Liver (tissue), 9 donors: ENCODE results near the gene SLC25A44. TPM values are rescaled to one million over a fixed set of nuclear protein-coding genes. Genes with fewer than 3 reads are reported as not detected.
A peak's percentile ranks its signal among the peaks of the same experiment; 100 is the strongest.

Source experiments
- DNase-seq: peaks from one replicate; pipeline ENCODE4 v3.0.0-alpha.2; 2017; ENCODE audit warnings: low spot score
- H3K27ac ChIP-seq, 2 donors: one replicate each; pipeline ENCODE4 v1.7.0; 2013; ENCODE audit warnings: inconsistent platforms in 2 of 2, low read length in 2 of 2, control low read depth in 1 of 2, low read depth in 1 of 2, mild to moderate bottlenecking in 1 of 2
- H3K27me3 ChIP-seq, 4 donors: one replicate each; pipeline versions ENCODE4 v1.6.1 to v1.7.0; 2013; ENCODE audit warnings: low read length in 3 of 4, inconsistent platforms in 1 of 4, mild to moderate bottlenecking in 1 of 4, moderate library complexity in 1 of 4; ENCODE audit not compliant: control insufficient read depth in 4 of 4, insufficient read depth in 4 of 4
- H3K36me3 ChIP-seq, 4 donors: one replicate each; pipeline versions ENCODE4 v1.6.1 to v1.7.0; 2013; ENCODE audit warnings: low read length in 3 of 4, mild to moderate bottlenecking in 3 of 4, low read depth in 1 of 4, moderate library complexity in 1 of 4; ENCODE audit not compliant: control insufficient read depth in 4 of 4, insufficient read depth in 3 of 4
- H3K4me1 ChIP-seq, 4 donors: one replicate each; pipeline versions ENCODE4 v1.6.1 to v1.7.0; 2013; ENCODE audit warnings: low read length in 3 of 4, mild to moderate bottlenecking in 3 of 4, moderate library complexity in 1 of 4; ENCODE audit not compliant: control insufficient read depth in 4 of 4, insufficient read depth in 4 of 4
- H3K4me3 ChIP-seq, 3 donors: one replicate each; pipeline versions ENCODE4 v1.6.1 to v1.7.0; 2013; ENCODE audit warnings: low read length in 3 of 3, control low read depth in 1 of 3, low read depth in 1 of 3, mild to moderate bottlenecking in 1 of 3
- H3K9ac ChIP-seq, 2 donors: one replicate each; pipeline ENCODE4 v1.7.0; 2013; ENCODE audit warnings: low read length in 2 of 2, mild to moderate bottlenecking in 2 of 2, moderate library complexity in 2 of 2, control low read depth in 1 of 2, low read depth in 1 of 2
- H3K9me3 ChIP-seq, 4 donors: one replicate each; pipeline versions ENCODE4 v1.6.1 to v1.7.0; 2013; ENCODE audit warnings: low read length in 3 of 4; ENCODE audit not compliant: control insufficient read depth in 4 of 4
- FOXA1 ChIP-seq: IDR thresholded peaks from 2 replicates; pipeline ENCODE4 v1.6.1; 2016; ENCODE audit warnings: antibody characterized with exemption
- FOXA2 ChIP-seq: IDR thresholded peaks from 2 replicates; pipeline ENCODE4 v1.6.1; 2016; ENCODE audit warnings: antibody characterized with exemption
- GABPA ChIP-seq, 2 donors: IDR thresholded peaks in 1 of 2; conservative IDR thresholded peaks in 1 of 2; 2 replicates each; pipeline ENCODE4 v1.6.1; 2016; ENCODE audit warnings: antibody characterized with exemption in 2 of 2, mild to moderate bottlenecking in 1 of 2, moderate library complexity in 1 of 2
- HNF4A ChIP-seq, 2 donors: conservative IDR thresholded peaks; 2 replicates each; pipeline ENCODE4 v1.6.1; 2016; ENCODE audit warnings: antibody characterized with exemption in 2 of 2, mild to moderate bottlenecking in 2 of 2
- HNF4G ChIP-seq: IDR thresholded peaks from 2 replicates; pipeline ENCODE4 v1.6.1; 2016; ENCODE audit warnings: antibody characterized with exemption
- JUND ChIP-seq, 2 donors: IDR thresholded peaks; 2 replicates each; pipeline ENCODE4 v1.6.1; 2016; ENCODE audit warnings: antibody characterized with exemption in 2 of 2
- MAX ChIP-seq: IDR thresholded peaks from 2 replicates; pipeline ENCODE4 v1.6.1; 2016; ENCODE audit warnings: antibody characterized with exemption
- NR2F2 ChIP-seq: IDR thresholded peaks from 2 replicates; pipeline ENCODE4 v1.6.1; 2016; ENCODE audit warnings: antibody characterized with exemption
- RAD21 ChIP-seq, 2 donors: IDR thresholded peaks; 2 replicates each; pipeline ENCODE4 v1.6.1; 2016; ENCODE audit warnings: antibody characterized with exemption in 2 of 2, mild to moderate bottlenecking in 2 of 2
- SP1 ChIP-seq: IDR thresholded peaks from 2 replicates; pipeline ENCODE4 v1.6.1; 2018; ENCODE audit warnings: antibody characterized with exemption, mild to moderate bottlenecking
- TAF1 ChIP-seq: conservative IDR thresholded peaks from 2 replicates; pipeline ENCODE4 v1.6.1; 2016; ENCODE audit warnings: antibody characterized with exemption, mild to moderate bottlenecking
- YY1 ChIP-seq: IDR thresholded peaks from 2 replicates; pipeline ENCODE4 v1.6.1; 2016; ENCODE audit warnings: antibody characterized with exemption, mild to moderate bottlenecking
- ZBTB33 ChIP-seq: IDR thresholded peaks from 2 replicates; pipeline ENCODE4 v1.6.1; 2016; ENCODE audit warnings: antibody characterized with exemption
- WGBS: extraction: QIAGEN DNeasy Blood & Tissue Kit; methylation state at CpG from one replicate; pipeline ENCODE4 v1.1.7; 2013; 5-methylcytosine and 5-hydroxymethylcytosine counted together
- polyA plus RNA-seq, 2 donors: library from polyadenylated mRNA; stranded (reverse) in 1 of 2; unstranded in 1 of 2; fragments of 200-250 nt in 1 of 2; fragments of >200 nt in 1 of 2; fragmentation: Nextera tagmentation in 1 of 2; extraction: Ambion mirVana in 1 of 2; gene quantifications; one replicate each; pipeline versions ENCODE4 v1.2.1 to v1.2.3, GENCODE V29; 2013 to 2015
- total RNA-seq, 2 donors: library from RNA; depleted of rRNA; stranded (reverse); fragments of >200 nt; gene quantifications; one replicate each; pipeline ENCODE4 v1.2.3, GENCODE V29; 2014
- TF ChIP-seq, protein P1 (sequence below): fragments of 150-350 bp; IDR thresholded peaks from 2 replicates; pipeline ENCODE4 v1.5.1; 2017; ENCODE audit warnings: improper control_type of control experiment, low read depth, low read length; ENCODE audit not compliant: missing input control
- TF ChIP-seq, protein P2 (sequence below): IDR thresholded peaks from 2 replicates; pipeline ENCODE4 v1.6.1; 2016; ENCODE audit warnings: antibody characterized with exemption, mild to moderate bottlenecking
- TF ChIP-seq, protein P3 (sequence below): IDR thresholded peaks from 2 replicates; pipeline ENCODE4 v1.6.1; 2016; ENCODE audit warnings: antibody characterized with exemption
- donor health status: healthy.
- donor health status: healthy.
- donor health status: healthy.
- donor health status: healthy.
- donor health status: healthy.

SLC25A44 gene
- total and polyA plus RNA-seq, 4 donors: 10.2 to 21.8 (median 15.9) TPM

- no peak for DNase-seq
- H3K9ac ChIP-seq: no peak overlapping the region
These were observed 5.0 kb downstream of the SLC25A44 start for GRCh38 chr1:156198831-156199349.

GRCh38 chr1:156200044-156200443 is 6.1 kb downstream of the SLC25A44 start:
- no peaks in the 10 kb centered on the region for H3K27me3 ChIP-seq
- 92% methylated on average over 8 of the region's 8 CpGs for WGBS
- peaks cover 2 to 26% (median 13%) of the 10 kb centered on the region in 4 donors for H3K36me3 ChIP-seq
- no peak overlapping the region for H3K27ac ChIP-seq
- H3K4me1 ChIP-seq: peaks cover 13 to 65% (median 51%) of the 10 kb centered on the region in 4 donors
- no peak overlapping the region for H3K4me3 ChIP-seq
- TF ChIP-seq RAD21 (IDR thresholded peaks at IDR 0.05) (no peak), TAF1 (no peak), ZBTB33 (no peak), SP1 (no peak), GABPA (IDR thresholded peaks at IDR 0.05 in 1 of 2, conservative IDR thresholded peaks at IDR 0.05 in 1 of 2) (no peak), HNF4A (conservative IDR thresholded peaks at IDR 0.05) (no peak), YY1 (no peak)
- TF ChIP-seq, protein P1, sequence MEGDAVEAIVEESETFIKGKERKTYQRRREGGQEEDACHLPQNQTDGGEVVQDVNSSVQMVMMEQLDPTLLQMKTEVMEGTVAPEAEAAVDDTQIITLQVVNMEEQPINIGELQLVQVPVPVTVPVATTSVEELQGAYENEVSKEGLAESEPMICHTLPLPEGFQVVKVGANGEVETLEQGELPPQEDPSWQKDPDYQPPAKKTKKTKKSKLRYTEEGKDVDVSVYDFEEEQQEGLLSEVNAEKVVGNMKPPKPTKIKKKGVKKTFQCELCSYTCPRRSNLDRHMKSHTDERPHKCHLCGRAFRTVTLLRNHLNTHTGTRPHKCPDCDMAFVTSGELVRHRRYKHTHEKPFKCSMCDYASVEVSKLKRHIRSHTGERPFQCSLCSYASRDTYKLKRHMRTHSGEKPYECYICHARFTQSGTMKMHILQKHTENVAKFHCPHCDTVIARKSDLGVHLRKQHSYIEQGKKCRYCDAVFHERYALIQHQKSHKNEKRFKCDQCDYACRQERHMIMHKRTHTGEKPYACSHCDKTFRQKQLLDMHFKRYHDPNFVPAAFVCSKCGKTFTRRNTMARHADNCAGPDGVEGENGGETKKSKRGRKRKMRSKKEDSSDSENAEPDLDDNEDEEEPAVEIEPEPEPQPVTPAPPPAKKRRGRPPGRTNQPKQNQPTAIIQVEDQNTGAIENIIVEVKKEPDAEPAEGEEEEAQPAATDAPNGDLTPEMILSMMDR: no peak
- no peaks in the 10 kb centered on the region for H3K9me3 ChIP-seq
- no peak overlapping the region for H3K9ac ChIP-seq
- DNase-seq: no peak

More at GRCh38 chr1:156198831-156199349, 5.0 kb downstream of the SLC25A44 start:
- Histone ChIP-seq H3K4me3 (no peak overlapping the region), H3K9me3 (no peaks in the 10 kb centered on the region), H3K4me1 (peaks cover 13 to 73% (median 57%) of the 10 kb centered on the region in 4 donors), H3K36me3 (peaks cover 2 to 26% (median 13%) of the 10 kb centered on the region in 4 donors), H3K27me3 (no peaks in the 10 kb centered on the region), H3K27ac (peak overlapping the region; percentile 17 to 29)
- WGBS: 61% methylated on average over 5 of the region's 5 CpGs
- TF ChIP-seq HNF4A (conservative IDR thresholded peaks at IDR 0.05) (peak; percentile 51 to 66), YY1 (no peak), GABPA (IDR thresholded peaks at IDR 0.05 in 1 of 2, conservative IDR thresholded peaks at IDR 0.05 in 1 of 2) (no peak), SP1 (peak; percentile 26)

GRCh38 chr1:156203331-156203730 is 9.4 kb downstream of the SLC25A44 start:
- DNase-seq: no peak
- Histone ChIP-seq H3K4me3 (no peak overlapping the region), H3K4me1 (peaks cover under 1 to 35% (median 22%) of the 10 kb centered on the region in 4 donors), H3K9ac (no peak overlapping the region), H3K36me3 (peaks cover 3 to 44% (median 30%) of the 10 kb centered on the region in 4 donors), H3K27me3 (no peaks in the 10 kb centered on the region), H3K9me3 (no peaks in the 10 kb centered on the region), H3K27ac (no peak overlapping the region)
- TF ChIP-seq HNF4A (conservative IDR thresholded peaks at IDR 0.05) (no peak), MAX (no peak), FOXA2 (no peak), FOXA1 (no peak), RAD21 (IDR thresholded peaks at IDR 0.05) (no peak), TAF1 (no peak), JUND (IDR thresholded peaks at IDR 0.05) (no peak), GABPA (IDR thresholded peaks at IDR 0.05 in 1 of 2, conservative IDR thresholded peaks at IDR 0.05 in 1 of 2) (no peak), ZBTB33 (no peak), YY1 (no peak), NR2F2 (no peak), HNF4G (no peak), SP1 (no peak)
- TF ChIP-seq, protein P2, sequence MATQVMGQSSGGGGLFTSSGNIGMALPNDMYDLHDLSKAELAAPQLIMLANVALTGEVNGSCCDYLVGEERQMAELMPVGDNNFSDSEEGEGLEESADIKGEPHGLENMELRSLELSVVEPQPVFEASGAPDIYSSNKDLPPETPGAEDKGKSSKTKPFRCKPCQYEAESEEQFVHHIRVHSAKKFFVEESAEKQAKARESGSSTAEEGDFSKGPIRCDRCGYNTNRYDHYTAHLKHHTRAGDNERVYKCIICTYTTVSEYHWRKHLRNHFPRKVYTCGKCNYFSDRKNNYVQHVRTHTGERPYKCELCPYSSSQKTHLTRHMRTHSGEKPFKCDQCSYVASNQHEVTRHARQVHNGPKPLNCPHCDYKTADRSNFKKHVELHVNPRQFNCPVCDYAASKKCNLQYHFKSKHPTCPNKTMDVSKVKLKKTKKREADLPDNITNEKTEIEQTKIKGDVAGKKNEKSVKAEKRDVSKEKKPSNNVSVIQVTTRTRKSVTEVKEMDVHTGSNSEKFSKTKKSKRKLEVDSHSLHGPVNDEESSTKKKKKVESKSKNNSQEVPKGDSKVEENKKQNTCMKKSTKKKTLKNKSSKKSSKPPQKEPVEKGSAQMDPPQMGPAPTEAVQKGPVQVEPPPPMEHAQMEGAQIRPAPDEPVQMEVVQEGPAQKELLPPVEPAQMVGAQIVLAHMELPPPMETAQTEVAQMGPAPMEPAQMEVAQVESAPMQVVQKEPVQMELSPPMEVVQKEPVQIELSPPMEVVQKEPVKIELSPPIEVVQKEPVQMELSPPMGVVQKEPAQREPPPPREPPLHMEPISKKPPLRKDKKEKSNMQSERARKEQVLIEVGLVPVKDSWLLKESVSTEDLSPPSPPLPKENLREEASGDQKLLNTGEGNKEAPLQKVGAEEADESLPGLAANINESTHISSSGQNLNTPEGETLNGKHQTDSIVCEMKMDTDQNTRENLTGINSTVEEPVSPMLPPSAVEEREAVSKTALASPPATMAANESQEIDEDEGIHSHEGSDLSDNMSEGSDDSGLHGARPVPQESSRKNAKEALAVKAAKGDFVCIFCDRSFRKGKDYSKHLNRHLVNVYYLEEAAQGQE: no peak
- TF ChIP-seq, protein P3, sequence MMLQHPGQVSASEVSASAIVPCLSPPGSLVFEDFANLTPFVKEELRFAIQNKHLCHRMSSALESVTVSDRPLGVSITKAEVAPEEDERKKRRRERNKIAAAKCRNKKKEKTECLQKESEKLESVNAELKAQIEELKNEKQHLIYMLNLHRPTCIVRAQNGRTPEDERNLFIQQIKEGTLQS: no peak
